ENCODE measurements around the gene MYO1D. TPM values are rescaled to one million over a fixed set of nuclear protein-coding genes. Genes with fewer than 3 reads are reported as not detected.

Gene MYO1D
- total RNA-seq, 1 experiment from 2014 or later: 35.7 TPM

DNA sequence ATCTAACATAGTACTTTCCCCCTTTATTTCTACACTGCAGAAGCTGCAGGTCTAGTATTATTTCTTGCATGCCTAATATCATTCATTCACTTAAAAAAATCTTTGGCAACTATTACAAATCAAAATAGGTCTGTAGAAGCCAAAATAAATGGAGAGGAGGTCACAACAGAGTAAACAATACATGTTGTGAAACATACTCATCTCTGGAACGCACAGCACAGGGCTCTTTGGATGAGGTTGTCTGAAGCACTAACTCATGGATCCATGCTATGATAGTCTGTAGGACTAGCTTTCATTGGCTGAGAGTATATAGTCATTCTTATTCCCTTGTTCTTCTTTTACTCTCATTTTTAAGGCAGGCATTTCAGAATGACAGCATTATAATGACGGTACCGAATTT, 21.3 kb downstream of the MYO1D start:
- H3K4me1 ChIP-seq (ENCODE audit: control insufficient read depth in 1 of 2, insufficient read depth in 2 of 2, low read length in 2 of 2): peaks cover 14 to 25% of the 10 kb centered on the region in 2 experiments
- ATAC-seq (no peak), DNase-seq (ENCODE audit: low read depth, low spot score) (no peak)
- H3K27me3 ChIP-seq (ENCODE audit: insufficient read depth, low read length): no peaks in the 10 kb centered on the region
- no peaks in the 10 kb centered on the region for H3K9me3 ChIP-seq (ENCODE audit: control insufficient read depth in 1 of 2, insufficient read depth in 1 of 2, low read depth in 1 of 2, low read length in 2 of 2)
- no peaks in the 10 kb centered on the region for H4K20me1 ChIP-seq (ENCODE audit: insufficient read depth)
- intact Hi-C loops (cut with micrococcal nuclease): no loop called here
- H3K79me2 ChIP-seq (ENCODE audit: insufficient read depth, low read length): no peaks in the 10 kb centered on the region
- RAD21 ChIA-PET (ENCODE audit: low non-redundant PET in 1 of 2, low total read pairs in 2 of 2, uncharacterized antibody in 2 of 2, unreplicated experiment in 2 of 2): no interaction called here
- CTCF ChIA-PET: no interaction called here
- TF ChIP-seq POLR2A (IDR thresholded peaks at IDR 0.05; ENCODE audit: borderline replicate concordance, extremely low read depth, insufficient read depth, insufficient read length) (no peak), ELF1 (IDR thresholded peaks at IDR 0.05; ENCODE audit: borderline replicate concordance, low read depth) (no peak), POLR2AphosphoS5 (IDR thresholded peaks at IDR 0.05; ENCODE audit: low read depth, low read length) (no peak), SIN3A (IDR thresholded peaks at IDR 0.05; ENCODE audit: low read depth) (no peak), ZFX (IDR thresholded peaks at IDR 0.05) (no peak), SP1 (IDR thresholded peaks at IDR 0.05; ENCODE audit: low read depth) (no peak), JUND (IDR thresholded peaks at IDR 0.05) (no peak)
- TF ChIP-seq, protein P1, sequence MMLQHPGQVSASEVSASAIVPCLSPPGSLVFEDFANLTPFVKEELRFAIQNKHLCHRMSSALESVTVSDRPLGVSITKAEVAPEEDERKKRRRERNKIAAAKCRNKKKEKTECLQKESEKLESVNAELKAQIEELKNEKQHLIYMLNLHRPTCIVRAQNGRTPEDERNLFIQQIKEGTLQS (IDR thresholded peaks at IDR 0.05): no peak
- H3K36me3 ChIP-seq (ENCODE audit: control insufficient read depth in 1 of 2, insufficient read depth in 2 of 2, low read length in 2 of 2): no peaks in the 10 kb centered on the region
- no TSS peak for BruUV-seq (replicated peaks)
- H3K9ac ChIP-seq (ENCODE audit: low read length): no peak overlapping the region
- H3K4me3 ChIP-seq (replicated peaks in 1 of 2; ENCODE audit: low read depth in 1 of 2, low read length in 2 of 2): no peak overlapping the region
- POLR2A ChIA-PET: no interaction called here
- no peak overlapping the region for H3K27ac ChIP-seq (ENCODE audit: low read depth, low read length)
- H3K4me2 ChIP-seq (ENCODE audit: low read length): no peak overlapping the region
- H2AFZ ChIP-seq (ENCODE audit: low read depth, low read length, poor library complexity, severe bottlenecking): no peak overlapping the region
- no peaks in the 10 kb centered on the region for H3K9me2 ChIP-seq (ENCODE audit: insufficient read depth)

DNA sequence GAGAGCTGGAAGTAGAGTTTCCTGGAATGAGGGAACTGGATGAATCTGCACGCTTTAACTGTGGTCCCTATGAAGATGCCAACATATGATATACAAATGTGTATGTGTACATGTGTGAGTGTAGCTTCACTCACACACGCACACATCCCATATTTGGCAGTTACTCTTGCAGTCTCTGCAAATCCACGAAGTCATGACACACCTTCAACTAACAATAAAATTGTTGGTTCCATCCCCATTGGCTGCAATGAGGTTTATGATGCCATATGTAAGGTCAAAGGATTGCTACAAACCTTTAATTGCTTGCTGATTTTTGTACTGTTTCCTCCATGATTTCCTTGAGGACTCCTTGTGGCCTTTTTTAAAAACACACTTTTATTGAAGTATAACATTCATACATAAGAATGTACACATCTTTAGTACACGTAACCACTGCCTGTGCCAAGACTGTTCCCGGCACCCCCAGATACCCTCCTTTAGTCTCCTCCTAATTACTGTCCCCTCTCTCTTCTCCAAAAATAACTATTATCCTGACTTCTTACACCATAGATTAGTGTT, 22.0 kb downstream of the MYO1D start:
- H2AFZ ChIP-seq (ENCODE audit: low read depth, low read length, poor library complexity, severe bottlenecking): no peak overlapping the region
- ChIA-PET RAD21 (ENCODE audit: low non-redundant PET in 1 of 2, low total read pairs in 2 of 2, uncharacterized antibody in 2 of 2, unreplicated experiment in 2 of 2) (no interaction called here), CTCF (interaction anchor here (1.9 kb wide), 1 partner anchor 22 kb away, joined by 16 read pairs; the partner anchor contains the start of gene MYO1D), POLR2A (no interaction called here)
- intact Hi-C loops (cut with micrococcal nuclease): no loop called here
- BruUV-seq (replicated peaks): no TSS peak
- H3K4me3 ChIP-seq (replicated peaks in 1 of 2; ENCODE audit: low read depth in 1 of 2, low read length in 2 of 2): no peak overlapping the region
- no peak overlapping the region for H3K9ac ChIP-seq (ENCODE audit: low read length)
- no peak for DNase-seq (ENCODE audit: low read depth, low spot score)
- no peak overlapping the region for H3K27ac ChIP-seq (ENCODE audit: low read depth, low read length)
- H4K20me1 ChIP-seq (ENCODE audit: insufficient read depth): no peaks in the 10 kb centered on the region
- no peaks in the 10 kb centered on the region for H3K9me2 ChIP-seq (ENCODE audit: insufficient read depth)
- H3K36me3 ChIP-seq (ENCODE audit: control insufficient read depth in 1 of 2, insufficient read depth in 2 of 2, low read length in 2 of 2): no peaks in the 10 kb centered on the region
- ATAC-seq: no peak
- H3K4me2 ChIP-seq (ENCODE audit: low read length): peak overlapping the region; percentile 50; the same call in 1 of the 2 replicates
- H3K27me3 ChIP-seq (ENCODE audit: insufficient read depth, low read length): no peaks in the 10 kb centered on the region
- peaks cover 14 to 25% of the 10 kb centered on the region in 2 experiments for H3K4me1 ChIP-seq (ENCODE audit: control insufficient read depth in 1 of 2, insufficient read depth in 2 of 2, low read length in 2 of 2)
- no peaks in the 10 kb centered on the region for H3K9me3 ChIP-seq (ENCODE audit: control insufficient read depth in 1 of 2, insufficient read depth in 1 of 2, low read depth in 1 of 2, low read length in 2 of 2)
- H3K79me2 ChIP-seq (ENCODE audit: insufficient read depth, low read length): no peaks in the 10 kb centered on the region
- TF ChIP-seq RAD21 (IDR thresholded peaks at IDR 0.05; ENCODE audit: low read depth) (no peak), EZH2phosphoT487 (IDR thresholded peaks at IDR 0.05; ENCODE audit: borderline replicate concordance) (no peak), SRF (IDR thresholded peaks at IDR 0.05; ENCODE audit: low read depth) (no peak), TCF7L2 (IDR thresholded peaks at IDR 0.05; ENCODE audit: borderline replicate concordance, extremely low read depth, insufficient read depth, insufficient read length) (no peak), YY1 (IDR thresholded peaks at IDR 0.05; ENCODE audit: extremely low read depth, insufficient replicate concordance, low read depth, low read length) (no peak), SP1 (IDR thresholded peaks at IDR 0.05; ENCODE audit: low read depth) (no peak), EZH2 (IDR thresholded peaks at IDR 0.05) (no peak)
- TF ChIP-seq, protein P1 (IDR thresholded peaks at IDR 0.05): no peak
- TF ChIP-seq, protein P2, sequence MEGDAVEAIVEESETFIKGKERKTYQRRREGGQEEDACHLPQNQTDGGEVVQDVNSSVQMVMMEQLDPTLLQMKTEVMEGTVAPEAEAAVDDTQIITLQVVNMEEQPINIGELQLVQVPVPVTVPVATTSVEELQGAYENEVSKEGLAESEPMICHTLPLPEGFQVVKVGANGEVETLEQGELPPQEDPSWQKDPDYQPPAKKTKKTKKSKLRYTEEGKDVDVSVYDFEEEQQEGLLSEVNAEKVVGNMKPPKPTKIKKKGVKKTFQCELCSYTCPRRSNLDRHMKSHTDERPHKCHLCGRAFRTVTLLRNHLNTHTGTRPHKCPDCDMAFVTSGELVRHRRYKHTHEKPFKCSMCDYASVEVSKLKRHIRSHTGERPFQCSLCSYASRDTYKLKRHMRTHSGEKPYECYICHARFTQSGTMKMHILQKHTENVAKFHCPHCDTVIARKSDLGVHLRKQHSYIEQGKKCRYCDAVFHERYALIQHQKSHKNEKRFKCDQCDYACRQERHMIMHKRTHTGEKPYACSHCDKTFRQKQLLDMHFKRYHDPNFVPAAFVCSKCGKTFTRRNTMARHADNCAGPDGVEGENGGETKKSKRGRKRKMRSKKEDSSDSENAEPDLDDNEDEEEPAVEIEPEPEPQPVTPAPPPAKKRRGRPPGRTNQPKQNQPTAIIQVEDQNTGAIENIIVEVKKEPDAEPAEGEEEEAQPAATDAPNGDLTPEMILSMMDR (IDR thresholded peaks at IDR 0.05 in 2 of 3, conservative IDR thresholded peaks at IDR 0.05 in 1 of 3; ENCODE audit: borderline replicate concordance in 1 of 3, insufficient read depth in 1 of 3, low read depth in 2 of 3, low read length in 2 of 3): no peak

All from HCT116 (cell line).